ENCODE data around the gene CDH10.

DNA sequence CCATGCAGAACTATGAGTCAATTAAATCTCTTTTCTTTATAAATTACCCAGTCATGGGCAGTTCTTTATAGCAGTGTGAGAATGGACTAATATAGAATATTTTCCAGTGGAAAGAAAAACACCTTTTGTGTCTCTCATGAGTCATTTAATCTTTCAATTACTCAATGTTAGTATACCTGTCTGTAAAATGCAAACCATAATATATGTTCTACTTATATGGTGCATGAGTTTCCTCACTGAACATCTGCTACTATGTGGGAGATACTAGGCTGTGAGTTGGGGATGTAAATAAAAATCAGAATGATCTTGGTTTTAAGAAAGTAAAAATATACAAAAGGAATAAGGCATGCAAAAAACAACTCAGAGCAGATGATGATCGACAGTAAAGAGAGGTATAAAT, 15.0 kb downstream of the CDH10 start:
- TF ChIP-seq, protein P1, sequence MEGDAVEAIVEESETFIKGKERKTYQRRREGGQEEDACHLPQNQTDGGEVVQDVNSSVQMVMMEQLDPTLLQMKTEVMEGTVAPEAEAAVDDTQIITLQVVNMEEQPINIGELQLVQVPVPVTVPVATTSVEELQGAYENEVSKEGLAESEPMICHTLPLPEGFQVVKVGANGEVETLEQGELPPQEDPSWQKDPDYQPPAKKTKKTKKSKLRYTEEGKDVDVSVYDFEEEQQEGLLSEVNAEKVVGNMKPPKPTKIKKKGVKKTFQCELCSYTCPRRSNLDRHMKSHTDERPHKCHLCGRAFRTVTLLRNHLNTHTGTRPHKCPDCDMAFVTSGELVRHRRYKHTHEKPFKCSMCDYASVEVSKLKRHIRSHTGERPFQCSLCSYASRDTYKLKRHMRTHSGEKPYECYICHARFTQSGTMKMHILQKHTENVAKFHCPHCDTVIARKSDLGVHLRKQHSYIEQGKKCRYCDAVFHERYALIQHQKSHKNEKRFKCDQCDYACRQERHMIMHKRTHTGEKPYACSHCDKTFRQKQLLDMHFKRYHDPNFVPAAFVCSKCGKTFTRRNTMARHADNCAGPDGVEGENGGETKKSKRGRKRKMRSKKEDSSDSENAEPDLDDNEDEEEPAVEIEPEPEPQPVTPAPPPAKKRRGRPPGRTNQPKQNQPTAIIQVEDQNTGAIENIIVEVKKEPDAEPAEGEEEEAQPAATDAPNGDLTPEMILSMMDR (IDR thresholded peaks at IDR 0.05; ENCODE audit: low read length), result no peak
- TF ChIP-seq EZH2 (IDR thresholded peaks at IDR 0.05; ENCODE audit: borderline replicate concordance, low read length), result no peak

Data from OCI-LY1 (cell line).